Thoracic aorta (tissue), 2 donors: Measurements from ENCODE around the gene EIF2AK2. TPM values are rescaled to one million over a fixed set of nuclear protein-coding genes. Genes with fewer than 3 reads are reported as not detected.

ENCODE experiments used
- ATAC-seq: fragments of 150-250 bp; one replicate; pipeline ENCODE4 v1.8.0; 2017; ENCODE audit warnings: low read depth; ENCODE audit not compliant: insufficient number of reproducible peaks, low FRiP score
- DNase-seq: peaks from one replicate; pipeline ENCODE4 v3.0.0-alpha.2; 2020; ENCODE audit warnings: low spot score
- H3K27ac ChIP-seq, 2 donors: fragments of 200-600 bp; sonication (generic); 1 replicate in 1 of 2; 2 replicates in 1 of 2; pipeline ENCODE4 v1.5.1; 2016; ENCODE audit warnings: mild to moderate bottlenecking in 2 of 2, moderate library complexity in 2 of 2
- H3K27me3 ChIP-seq: fragments of 200-600 bp; sonication (generic); replicated peaks from 2 replicates; pipeline ENCODE4 v1.6.0; 2016; ENCODE audit warnings: mild to moderate bottlenecking; ENCODE audit not compliant: insufficient read depth
- H3K36me3 ChIP-seq: fragments of 200-600 bp; sonication (generic); one replicate; pipeline ENCODE4 v1.5.1; 2016
- H3K4me1 ChIP-seq, 2 donors: fragments of 200-600 bp; sonication (generic); 1 replicate in 1 of 2; 2 replicates in 1 of 2; pipeline versions ENCODE4 v1.5.1 to v1.6.0; 2016; ENCODE audit warnings: low read depth in 2 of 2, mild to moderate bottlenecking in 1 of 2; ENCODE audit not compliant: control insufficient read depth in 1 of 2
- H3K4me3 ChIP-seq: fragments of 200-600 bp; sonication (generic); 2 replicates; pipeline ENCODE4 v1.5.1; 2016; ENCODE audit warnings: mild to moderate bottlenecking
- H3K9me3 ChIP-seq: fragments of 200-600 bp; sonication (generic); 2 replicates; pipeline ENCODE4 v1.5.1; 2016
- total RNA-seq, 2 donors: library from RNA; depleted of rRNA; stranded (reverse); fragments of >200 nt; gene quantifications; one replicate each; pipeline versions ENCODE4 v1.1.0 to v1.2.3, GENCODE V29; 2016
- TF ChIP-seq, protein P1 (sequence below): fragments of 200-600 bp; sonication (generic); IDR thresholded peaks from one replicate; pipeline ENCODE4 v1.5.1; 2019; ENCODE audit warnings: antibody characterized with exemption

The EIF2AK2 gene
- total RNA-seq, 2 donors from 2014 or later = 37.4 to 39.0 TPM

DNA sequence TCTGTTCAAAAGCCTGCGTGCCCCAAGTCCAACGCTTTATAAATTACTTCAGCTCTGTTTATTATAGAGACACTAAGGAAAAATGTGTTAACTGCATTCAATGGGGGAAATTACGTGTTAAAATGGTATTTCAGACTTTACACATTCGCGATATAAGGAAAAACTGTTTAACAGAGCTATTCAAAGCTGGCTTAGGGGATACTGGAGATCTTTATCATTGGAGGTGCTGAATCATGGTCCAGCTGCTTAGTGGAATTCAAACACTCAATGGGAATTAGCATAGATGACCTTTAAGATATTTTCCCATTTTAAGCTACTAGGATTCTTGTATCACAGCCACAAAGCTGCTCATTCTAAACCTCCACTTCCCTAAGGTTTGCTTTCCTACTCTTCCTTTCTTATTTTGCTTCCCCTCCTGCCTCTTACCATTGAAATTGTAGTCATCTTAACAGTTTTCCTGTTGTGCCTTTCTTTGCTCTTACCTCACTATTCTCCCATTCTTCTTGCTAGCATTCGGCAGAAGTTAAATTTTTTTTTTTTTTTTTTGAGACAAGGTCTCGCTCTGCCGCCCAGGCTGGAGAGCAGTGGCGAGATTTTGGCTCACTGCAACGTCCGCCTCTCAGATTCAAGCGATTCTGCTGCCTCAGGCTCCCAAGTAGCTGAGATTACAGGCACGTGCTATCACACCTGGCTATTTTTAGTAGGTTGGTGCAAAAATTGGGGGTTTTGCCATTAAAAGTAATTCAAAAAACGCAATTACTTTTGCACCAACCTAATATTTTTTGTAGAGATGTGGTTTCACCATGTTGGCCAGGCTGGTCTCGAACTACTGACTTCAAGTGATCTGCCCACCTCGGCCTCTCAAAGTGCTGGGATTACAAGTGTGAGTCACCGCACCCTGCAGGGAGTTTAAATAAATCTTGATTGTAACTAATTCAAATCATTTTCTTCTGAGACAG, 25.2 kb upstream of the EIF2AK2 start:
- Histone ChIP-seq H3K4me3 (no peak overlapping the region), H3K9me3 (no peaks in the 10 kb centered on the region), H3K27ac (no peak overlapping the region), H3K36me3 (no peaks in the 10 kb centered on the region), H3K4me1 (no peaks in the 10 kb centered on the region), H3K27me3 (no peaks in the 10 kb centered on the region)
- TF ChIP-seq, protein P1, sequence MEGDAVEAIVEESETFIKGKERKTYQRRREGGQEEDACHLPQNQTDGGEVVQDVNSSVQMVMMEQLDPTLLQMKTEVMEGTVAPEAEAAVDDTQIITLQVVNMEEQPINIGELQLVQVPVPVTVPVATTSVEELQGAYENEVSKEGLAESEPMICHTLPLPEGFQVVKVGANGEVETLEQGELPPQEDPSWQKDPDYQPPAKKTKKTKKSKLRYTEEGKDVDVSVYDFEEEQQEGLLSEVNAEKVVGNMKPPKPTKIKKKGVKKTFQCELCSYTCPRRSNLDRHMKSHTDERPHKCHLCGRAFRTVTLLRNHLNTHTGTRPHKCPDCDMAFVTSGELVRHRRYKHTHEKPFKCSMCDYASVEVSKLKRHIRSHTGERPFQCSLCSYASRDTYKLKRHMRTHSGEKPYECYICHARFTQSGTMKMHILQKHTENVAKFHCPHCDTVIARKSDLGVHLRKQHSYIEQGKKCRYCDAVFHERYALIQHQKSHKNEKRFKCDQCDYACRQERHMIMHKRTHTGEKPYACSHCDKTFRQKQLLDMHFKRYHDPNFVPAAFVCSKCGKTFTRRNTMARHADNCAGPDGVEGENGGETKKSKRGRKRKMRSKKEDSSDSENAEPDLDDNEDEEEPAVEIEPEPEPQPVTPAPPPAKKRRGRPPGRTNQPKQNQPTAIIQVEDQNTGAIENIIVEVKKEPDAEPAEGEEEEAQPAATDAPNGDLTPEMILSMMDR = no peak
- ATAC-seq (no peak), DNase-seq (no peak)

- DNase-seq = no peak
These were observed 23.9 kb upstream of the EIF2AK2 start for GRCh38 chr2:37180640-37181039.

GRCh38 chr2:37180006-37180639, 23.3 kb upstream of the EIF2AK2 start:
- no peak overlapping the region for H3K27ac ChIP-seq
- TF ChIP-seq, protein P1 = no peak
- ATAC-seq (no peak), DNase-seq (no peak)
- no peaks in the 10 kb centered on the region for H3K36me3 ChIP-seq
- no peaks in the 10 kb centered on the region for H3K9me3 ChIP-seq
- H3K4me3 ChIP-seq = no peak overlapping the region
- no peaks in the 10 kb centered on the region for H3K27me3 ChIP-seq
- no peaks in the 10 kb centered on the region for H3K4me1 ChIP-seq

More at GRCh38 chr2:37180640-37181039, 23.9 kb upstream of the EIF2AK2 start:
- Histone ChIP-seq H3K27me3 (no peaks in the 10 kb centered on the region), H3K4me3 (no peak overlapping the region), H3K4me1 (no peaks in the 10 kb centered on the region), H3K36me3 (no peaks in the 10 kb centered on the region), H3K27ac (no peak overlapping the region), H3K9me3 (no peaks in the 10 kb centered on the region)
- ATAC-seq = no peak
- TF ChIP-seq, protein P1 = no peak

- H3K27me3 ChIP-seq = no peaks in the 10 kb centered on the region
- no peak for ATAC-seq
These were observed 17.0 kb upstream of the EIF2AK2 start for GRCh38 chr2:37173741-37174140.

GRCh38 chr2:37171624-37171950, 14.8 kb upstream of the EIF2AK2 start:
- TF ChIP-seq, protein P1 = no peak
- no peak for ATAC-seq
- Histone ChIP-seq H3K36me3 (no peaks in the 10 kb centered on the region), H3K4me1 (no peaks in the 10 kb centered on the region), H3K4me3 (no peak overlapping the region), H3K9me3 (no peaks in the 10 kb centered on the region), H3K27me3 (no peaks in the 10 kb centered on the region), H3K27ac (no peak overlapping the region)
- DNase-seq = no peak

More at GRCh38 chr2:37173741-37174140, 17.0 kb upstream of the EIF2AK2 start:
- Histone ChIP-seq H3K4me3 (no peak overlapping the region), H3K4me1 (no peaks in the 10 kb centered on the region), H3K27ac (no peak overlapping the region), H3K9me3 (no peaks in the 10 kb centered on the region), H3K36me3 (no peaks in the 10 kb centered on the region)
- TF ChIP-seq, protein P1 = no peak
- DNase-seq = no peak
